ENCODE results near the gene SFMBT1. TPM values are rescaled to one million over a fixed set of nuclear protein-coding genes. Genes with fewer than 3 reads are reported as not detected.

The SFMBT1 gene
- total RNA-seq, 1 donor from 2014 or later, result 6.5 TPM

GRCh38 chr3:53011324-53011723 lies 34.5 kb downstream of the SFMBT1 start:
- TF ChIP-seq CTCF (IDR thresholded peaks at IDR 0.05; ENCODE audit: partially characterized antibody, unreplicated experiment), result no peak
- H3K9me3 Mint-ChIP-seq (ENCODE audit: unreplicated experiment), result peaks cover 4% of the 10 kb centered on the region
- no peak for DNase-seq
- peaks cover 3% of the 10 kb centered on the region for H3K27me3 Mint-ChIP-seq (ENCODE audit: unreplicated experiment)
- no peaks in the 10 kb centered on the region for H3K36me3 Mint-ChIP-seq (ENCODE audit: unreplicated experiment)
- peaks cover 15% of the 10 kb centered on the region for H3K4me1 Mint-ChIP-seq (ENCODE audit: low read depth, unreplicated experiment)
- peak overlapping the region; percentile 85 for H3K27ac Mint-ChIP-seq (ENCODE audit: unreplicated experiment)
- H3K4me3 Mint-ChIP-seq (ENCODE audit: unreplicated experiment), result no peak overlapping the region

- TF ChIP-seq CTCF (IDR thresholded peaks at IDR 0.05; ENCODE audit: partially characterized antibody, unreplicated experiment), result no peak
- Mint-ChIP-seq H3K9me3 (ENCODE audit: unreplicated experiment) (peaks cover 4% of the 10 kb centered on the region), H3K27me3 (ENCODE audit: unreplicated experiment) (peaks cover 3% of the 10 kb centered on the region), H3K4me1 (ENCODE audit: low read depth, unreplicated experiment) (peaks cover 15% of the 10 kb centered on the region), H3K4me3 (ENCODE audit: unreplicated experiment) (peak overlapping the region; percentile 74), H3K36me3 (ENCODE audit: unreplicated experiment) (no peaks in the 10 kb centered on the region), H3K27ac (ENCODE audit: unreplicated experiment) (peak overlapping the region; percentile 99)
- peak; percentile 58 for DNase-seq
These were observed 35.9 kb downstream of the SFMBT1 start for GRCh38 chr3:53009826-53010539.

- H3K4me3 Mint-ChIP-seq (ENCODE audit: unreplicated experiment), result no peak overlapping the region
- peaks cover 15% of the 10 kb centered on the region for H3K4me1 Mint-ChIP-seq (ENCODE audit: low read depth, unreplicated experiment)
- no peak for DNase-seq
- H3K27ac Mint-ChIP-seq (ENCODE audit: unreplicated experiment), result no peak overlapping the region
- peaks cover 3% of the 10 kb centered on the region for H3K27me3 Mint-ChIP-seq (ENCODE audit: unreplicated experiment)
- H3K36me3 Mint-ChIP-seq (ENCODE audit: unreplicated experiment), result no peaks in the 10 kb centered on the region
- no peak for TF ChIP-seq CTCF (IDR thresholded peaks at IDR 0.05; ENCODE audit: partially characterized antibody, unreplicated experiment)
- peaks cover 4% of the 10 kb centered on the region for H3K9me3 Mint-ChIP-seq (ENCODE audit: unreplicated experiment)
These were observed 36.9 kb downstream of the SFMBT1 start for GRCh38 chr3:53008932-53009331.

GRCh38 chr3:53005854-53006513 lies 39.9 kb downstream of the SFMBT1 start:
- Mint-ChIP-seq H3K27ac (ENCODE audit: unreplicated experiment) (no peak overlapping the region), H3K36me3 (ENCODE audit: unreplicated experiment) (no peaks in the 10 kb centered on the region), H3K4me1 (ENCODE audit: low read depth, unreplicated experiment) (peaks cover 12% of the 10 kb centered on the region), H3K4me3 (ENCODE audit: unreplicated experiment) (no peak overlapping the region), H3K27me3 (ENCODE audit: unreplicated experiment) (peaks cover 3% of the 10 kb centered on the region), H3K9me3 (ENCODE audit: unreplicated experiment) (peaks cover 4% of the 10 kb centered on the region)
- no peak for TF ChIP-seq CTCF (IDR thresholded peaks at IDR 0.05; ENCODE audit: partially characterized antibody, unreplicated experiment)
- DNase-seq, result no peak

- peaks cover 3% of the 10 kb centered on the region for H3K27me3 Mint-ChIP-seq (ENCODE audit: unreplicated experiment)
- no peak overlapping the region for H3K4me3 Mint-ChIP-seq (ENCODE audit: unreplicated experiment)
- H3K27ac Mint-ChIP-seq (ENCODE audit: unreplicated experiment), result no peak overlapping the region
- H3K9me3 Mint-ChIP-seq (ENCODE audit: unreplicated experiment), result peaks cover 4% of the 10 kb centered on the region
- H3K4me1 Mint-ChIP-seq (ENCODE audit: low read depth, unreplicated experiment), result peaks cover 6% of the 10 kb centered on the region
- TF ChIP-seq CTCF (IDR thresholded peaks at IDR 0.05; ENCODE audit: partially characterized antibody, unreplicated experiment), result no peak
- H3K36me3 Mint-ChIP-seq (ENCODE audit: unreplicated experiment), result no peaks in the 10 kb centered on the region
- no peak for DNase-seq
These were observed 40.5 kb downstream of the SFMBT1 start for GRCh38 chr3:53005338-53005737.

Measured in glutamatergic neuron (in vitro differentiated cells).